Measurements from ENCODE around the gene RBM12.

RBM12 gene

DNA sequence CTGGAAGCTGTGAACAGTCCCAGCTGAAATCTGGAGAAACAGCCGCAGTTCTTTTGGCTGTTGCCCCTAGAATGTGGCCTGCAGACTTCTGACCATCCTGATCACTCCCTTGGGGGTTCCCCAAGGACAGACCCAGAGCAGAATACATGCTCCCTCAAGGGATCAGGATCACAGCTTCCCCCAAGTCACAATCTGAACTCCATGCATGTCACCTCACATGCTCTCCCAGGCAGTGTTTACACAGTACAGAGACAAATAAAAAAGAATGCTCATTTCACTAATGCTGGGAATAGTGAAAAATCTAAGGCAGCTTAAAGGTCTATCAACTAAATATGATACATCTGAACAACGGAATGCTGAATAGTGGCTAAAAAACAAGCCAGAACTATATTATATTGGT lies 28.6 kb downstream of the RBM12 start:
- TF ChIP-seq, protein P1, sequence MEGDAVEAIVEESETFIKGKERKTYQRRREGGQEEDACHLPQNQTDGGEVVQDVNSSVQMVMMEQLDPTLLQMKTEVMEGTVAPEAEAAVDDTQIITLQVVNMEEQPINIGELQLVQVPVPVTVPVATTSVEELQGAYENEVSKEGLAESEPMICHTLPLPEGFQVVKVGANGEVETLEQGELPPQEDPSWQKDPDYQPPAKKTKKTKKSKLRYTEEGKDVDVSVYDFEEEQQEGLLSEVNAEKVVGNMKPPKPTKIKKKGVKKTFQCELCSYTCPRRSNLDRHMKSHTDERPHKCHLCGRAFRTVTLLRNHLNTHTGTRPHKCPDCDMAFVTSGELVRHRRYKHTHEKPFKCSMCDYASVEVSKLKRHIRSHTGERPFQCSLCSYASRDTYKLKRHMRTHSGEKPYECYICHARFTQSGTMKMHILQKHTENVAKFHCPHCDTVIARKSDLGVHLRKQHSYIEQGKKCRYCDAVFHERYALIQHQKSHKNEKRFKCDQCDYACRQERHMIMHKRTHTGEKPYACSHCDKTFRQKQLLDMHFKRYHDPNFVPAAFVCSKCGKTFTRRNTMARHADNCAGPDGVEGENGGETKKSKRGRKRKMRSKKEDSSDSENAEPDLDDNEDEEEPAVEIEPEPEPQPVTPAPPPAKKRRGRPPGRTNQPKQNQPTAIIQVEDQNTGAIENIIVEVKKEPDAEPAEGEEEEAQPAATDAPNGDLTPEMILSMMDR (IDR thresholded peaks at IDR 0.05; ENCODE audit: low read depth, low read length), result no peak
- no peak for DNase-seq (ENCODE audit: extremely low read depth, low read depth)

DNA sequence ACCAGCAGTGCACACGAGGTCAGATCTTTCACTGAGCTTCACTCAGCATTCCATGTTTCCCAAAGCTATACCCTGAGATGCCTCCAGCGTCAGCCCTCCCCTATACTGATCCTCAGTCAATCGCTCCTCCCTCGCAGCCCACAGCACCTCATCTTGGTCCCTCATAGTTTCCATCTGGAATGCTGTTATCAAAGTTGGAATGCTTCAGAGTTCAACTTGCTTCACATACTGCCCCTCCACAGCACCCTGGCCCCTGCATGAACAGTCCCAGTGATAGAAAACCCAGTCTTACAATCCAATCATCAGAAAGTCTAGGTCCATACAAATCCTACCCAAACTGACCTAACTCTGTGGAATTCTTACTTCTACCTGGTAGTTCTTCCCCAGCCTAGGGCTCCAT lies 29.0 kb downstream of the RBM12 start:
- TF ChIP-seq, protein P1 (IDR thresholded peaks at IDR 0.05; ENCODE audit: low read depth, low read length), result no peak

DNA sequence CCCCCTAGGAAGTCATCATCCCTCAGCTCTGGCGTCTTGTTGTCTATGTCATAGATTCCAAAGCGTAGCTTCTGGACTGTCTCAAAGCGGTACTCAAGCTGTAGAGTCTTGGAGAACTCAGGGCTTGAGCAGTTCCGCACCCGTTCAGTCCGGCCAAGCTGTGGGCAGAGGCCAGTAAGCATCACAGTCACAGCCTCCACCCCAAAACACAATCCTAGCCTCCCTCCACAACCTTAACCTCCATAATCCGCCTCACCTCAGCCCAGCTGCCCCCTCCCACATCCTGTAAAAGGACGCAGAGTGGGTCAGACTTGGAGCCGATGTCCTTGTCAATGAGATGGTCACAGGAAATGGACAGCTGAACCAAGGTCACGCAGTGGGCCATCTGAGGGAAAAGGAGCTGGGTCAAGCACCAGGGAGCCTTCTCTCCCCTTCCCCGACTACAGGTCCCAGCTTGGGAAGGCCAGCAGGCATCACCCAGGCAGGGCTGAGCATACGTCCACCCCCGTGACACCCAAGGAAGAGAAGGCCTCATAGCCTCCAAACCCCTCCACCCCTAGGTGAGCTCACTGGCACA lies 32.1 kb downstream of the RBM12 start:
- DNase-seq (ENCODE audit: extremely low read depth, low read depth), result no peak
- TF ChIP-seq, protein P1 (IDR thresholded peaks at IDR 0.05; ENCODE audit: low read depth, low read length), result no peak

More for the DNA sequence above, 29.0 kb downstream of the RBM12 start:
- DNase-seq (ENCODE audit: extremely low read depth, low read depth), result no peak

DNA sequence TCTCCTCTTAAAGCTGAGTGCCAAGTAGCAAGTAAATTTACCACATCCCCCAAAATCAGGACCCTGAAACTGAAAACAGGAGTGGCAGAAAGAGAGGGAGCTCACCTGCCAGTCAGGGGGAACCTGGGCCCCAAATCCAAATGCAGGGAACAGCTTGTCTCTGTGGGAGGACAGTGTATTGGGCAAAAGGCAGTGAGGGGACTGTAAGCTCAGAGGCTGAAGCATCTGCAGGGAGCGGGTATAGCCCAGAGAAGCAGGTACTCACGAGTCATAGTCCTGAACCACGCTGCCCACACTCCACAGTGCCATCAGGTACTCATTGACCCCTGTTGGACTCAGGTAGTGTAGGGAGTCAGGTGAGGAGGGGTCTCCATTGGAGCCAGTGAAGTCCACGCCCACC lies 34.1 kb downstream of the RBM12 start:
- TF ChIP-seq, protein P1 (IDR thresholded peaks at IDR 0.05; ENCODE audit: low read depth, low read length), result no peak
- DNase-seq (ENCODE audit: extremely low read depth, low read depth), result no peak

DNA sequence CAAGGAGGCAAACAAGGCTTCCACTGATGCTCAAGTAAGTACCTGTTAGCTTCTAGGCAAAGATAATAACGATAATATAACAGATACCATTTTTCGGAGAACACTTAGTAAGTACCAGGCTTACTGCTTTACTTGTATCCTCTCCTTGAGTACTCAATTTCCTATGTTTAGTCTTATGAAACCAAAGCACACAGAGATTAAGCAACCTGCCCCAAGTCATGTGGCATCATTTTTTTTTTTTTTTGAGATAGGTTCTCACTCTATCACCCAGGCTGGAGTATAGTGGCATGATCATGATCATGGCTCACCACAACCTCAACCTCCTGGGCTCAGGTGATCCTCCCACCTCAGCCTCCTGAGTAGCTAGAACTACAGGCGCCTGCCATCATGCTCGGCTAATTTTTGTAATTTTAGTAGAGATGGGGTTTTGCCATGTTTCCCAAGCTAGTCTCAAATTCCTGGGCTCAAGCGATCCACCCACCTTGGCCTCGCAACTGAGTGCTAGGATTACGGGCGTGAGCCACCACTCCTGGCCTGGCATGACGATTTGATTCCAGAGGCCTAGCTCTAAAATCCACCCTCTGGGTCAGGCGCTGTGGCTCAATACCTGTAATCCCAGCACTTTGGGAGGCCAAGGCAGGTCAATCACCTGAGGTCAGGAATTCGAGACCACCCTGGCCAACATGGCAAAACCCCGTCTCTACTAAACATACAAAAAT lies 35.1 kb downstream of the RBM12 start:
- no peak for DNase-seq (ENCODE audit: extremely low read depth, low read depth)
- TF ChIP-seq, protein P1 (IDR thresholded peaks at IDR 0.05; ENCODE audit: low read depth, low read length), result no peak

DNA sequence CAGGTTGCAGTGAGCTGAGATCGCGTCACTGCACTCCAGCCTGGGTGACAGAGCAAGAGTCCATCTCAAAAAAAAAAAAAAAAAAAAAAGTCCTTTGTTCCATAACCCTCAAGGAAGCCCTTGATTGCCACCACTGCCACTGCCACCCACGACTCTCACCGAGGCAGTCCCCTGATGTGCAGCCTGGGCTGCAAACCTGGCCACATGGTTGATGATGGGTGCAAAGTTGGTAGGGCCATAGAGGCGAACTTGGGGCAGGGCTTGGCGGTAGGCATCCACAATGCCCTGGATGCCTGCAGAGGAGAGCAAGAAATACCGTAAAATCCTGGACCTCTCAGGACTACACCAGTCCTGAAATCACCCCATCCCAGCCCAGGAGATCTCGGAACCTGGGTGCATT lies 37.6 kb downstream of the RBM12 start:
- no peak for DNase-seq (ENCODE audit: extremely low read depth, low read depth)
- TF ChIP-seq, protein P1 (IDR thresholded peaks at IDR 0.05; ENCODE audit: low read depth, low read length), result no peak

DNA sequence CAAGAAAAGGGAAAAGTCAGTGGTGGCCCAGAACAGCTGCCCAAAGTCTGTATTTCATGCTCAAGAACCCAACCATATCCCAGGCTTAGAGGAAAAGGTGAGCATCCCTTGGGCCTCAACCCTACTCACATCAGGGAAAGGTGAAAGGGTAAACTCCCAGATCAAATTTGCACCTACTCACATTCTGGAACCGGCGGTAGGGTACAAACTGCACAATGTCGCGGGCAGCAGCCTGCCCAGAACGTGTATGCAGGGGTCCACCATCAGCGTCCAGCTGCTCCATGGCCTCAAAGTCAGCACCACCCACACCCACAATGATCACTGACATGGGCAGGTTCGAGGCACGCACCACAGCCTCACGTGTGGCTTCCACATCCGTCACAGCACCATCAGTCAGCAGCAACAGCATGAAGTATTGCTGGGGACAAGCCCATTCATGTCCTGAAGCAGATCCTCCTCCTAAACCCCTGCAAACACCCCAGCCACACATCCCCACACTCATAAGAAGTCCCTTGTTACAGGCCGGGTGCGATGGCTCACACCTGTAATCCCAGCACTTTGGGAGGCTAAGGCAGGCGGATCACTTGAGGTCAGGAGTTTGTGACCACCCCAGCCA lies 38.2 kb downstream of the RBM12 start:
- TF ChIP-seq, protein P1 (IDR thresholded peaks at IDR 0.05; ENCODE audit: low read depth, low read length), result no peak
- DNase-seq (ENCODE audit: extremely low read depth, low read depth), result no peak

All from AG09319 (cell line).